Middle frontal gyrus (tissue), 1 donor: ENCODE measurements around the gene SSBP4.

ENCODE experiments used
- DNase-seq: peaks from one replicate; pipeline ENCODE4 v3.0.0-alpha.2; 2015; ENCODE audit warnings: low spot score; ENCODE audit errors: extremely low spot score

Gene SSBP4

DNA sequence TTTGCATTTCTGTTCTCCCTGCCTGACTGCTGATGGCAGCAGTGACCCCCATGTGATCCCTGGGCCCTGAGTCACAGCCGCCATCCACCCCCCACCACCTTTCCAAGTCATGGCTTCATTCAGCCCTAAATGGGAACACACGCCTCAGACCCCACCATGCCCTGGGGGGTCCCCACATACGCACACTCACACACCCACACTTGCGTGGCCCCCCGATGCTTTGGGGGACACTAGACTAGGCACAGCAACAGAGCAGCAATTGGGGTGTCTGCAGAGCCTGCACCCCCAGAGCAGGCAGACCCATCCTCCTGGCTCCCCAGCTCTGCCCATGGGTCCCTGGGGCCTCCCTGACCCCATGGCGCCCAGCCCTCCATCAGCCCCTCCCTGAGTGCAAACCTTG is 24.2 kb downstream of the SSBP4 start:
- DNase-seq: no peak

DNA sequence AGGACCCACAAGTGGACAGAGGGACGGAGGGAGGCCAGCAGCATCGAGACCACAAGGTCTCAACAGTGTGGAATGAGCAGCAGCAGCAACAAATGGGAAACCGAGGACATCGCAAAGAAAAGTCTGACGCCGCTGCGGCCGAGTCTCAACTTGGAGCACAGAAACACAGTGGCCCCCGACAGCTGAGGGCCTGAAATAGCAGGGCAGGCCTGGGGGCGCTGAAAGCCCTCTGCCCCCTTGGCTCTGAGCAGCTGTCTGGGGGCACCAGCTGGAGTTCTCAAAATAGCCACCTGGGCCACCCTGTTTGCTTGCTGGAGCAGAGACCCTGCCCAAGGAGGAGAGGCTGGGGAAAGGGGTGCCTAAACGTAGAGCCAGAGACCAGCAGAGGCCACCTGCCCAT is 24.6 kb downstream of the SSBP4 start:
- DNase-seq: no peak

DNA sequence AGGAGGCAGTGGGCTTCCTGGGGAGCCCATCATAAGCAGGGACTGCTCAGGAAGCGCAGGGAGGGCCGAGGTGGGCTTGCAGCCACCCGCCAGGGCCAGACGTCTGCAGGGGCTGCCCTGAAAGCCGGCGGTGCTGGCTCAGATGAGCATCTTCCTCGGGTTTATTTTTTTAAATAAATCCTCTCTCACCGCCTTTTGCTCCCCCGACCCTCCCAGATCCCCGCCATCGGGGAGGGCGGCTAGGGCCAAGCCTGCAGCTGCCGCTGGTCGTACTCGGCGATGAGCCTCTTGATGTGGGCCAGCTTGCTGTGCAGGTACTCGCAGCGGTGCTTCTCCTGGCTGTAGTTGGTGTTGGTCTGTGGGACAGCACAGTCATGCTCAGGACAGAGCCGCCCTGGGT is 25.3 kb downstream of the SSBP4 start:
- no peak for DNase-seq

DNA sequence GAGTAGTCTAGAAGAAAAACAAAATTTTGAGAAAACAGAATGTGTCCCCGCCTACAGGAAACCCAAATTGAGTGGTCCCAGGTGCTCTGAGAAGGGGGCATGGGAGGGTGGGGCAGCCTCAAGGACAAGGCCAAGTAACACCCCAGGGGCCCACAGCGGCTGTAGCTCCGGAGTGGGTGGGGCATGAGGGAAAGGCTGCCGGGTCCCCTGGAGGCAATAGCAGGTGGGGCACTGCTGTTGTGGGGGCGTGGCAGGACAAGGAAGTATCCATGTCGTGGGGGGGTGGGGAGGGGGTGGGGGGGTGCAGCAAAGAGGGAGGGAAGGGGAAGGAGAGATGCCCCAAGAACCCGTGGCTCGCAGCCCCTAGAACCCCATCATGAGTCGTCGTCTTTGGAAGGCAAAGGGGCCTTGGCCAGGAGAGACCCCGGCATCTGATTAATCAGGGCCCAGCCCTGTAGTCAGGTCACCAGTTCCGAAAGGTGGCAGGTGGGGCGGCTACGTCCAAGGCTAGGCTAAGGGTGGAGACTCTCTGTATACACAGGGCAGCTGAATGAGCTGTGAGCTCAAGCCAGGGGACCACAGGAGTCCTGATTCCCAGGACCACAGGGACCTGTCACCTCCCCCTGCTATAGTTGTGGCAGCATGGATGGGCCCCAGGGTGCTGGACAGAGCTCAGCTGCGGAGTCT is 26.2 kb downstream of the SSBP4 start:
- DNase-seq: no peak

DNA sequence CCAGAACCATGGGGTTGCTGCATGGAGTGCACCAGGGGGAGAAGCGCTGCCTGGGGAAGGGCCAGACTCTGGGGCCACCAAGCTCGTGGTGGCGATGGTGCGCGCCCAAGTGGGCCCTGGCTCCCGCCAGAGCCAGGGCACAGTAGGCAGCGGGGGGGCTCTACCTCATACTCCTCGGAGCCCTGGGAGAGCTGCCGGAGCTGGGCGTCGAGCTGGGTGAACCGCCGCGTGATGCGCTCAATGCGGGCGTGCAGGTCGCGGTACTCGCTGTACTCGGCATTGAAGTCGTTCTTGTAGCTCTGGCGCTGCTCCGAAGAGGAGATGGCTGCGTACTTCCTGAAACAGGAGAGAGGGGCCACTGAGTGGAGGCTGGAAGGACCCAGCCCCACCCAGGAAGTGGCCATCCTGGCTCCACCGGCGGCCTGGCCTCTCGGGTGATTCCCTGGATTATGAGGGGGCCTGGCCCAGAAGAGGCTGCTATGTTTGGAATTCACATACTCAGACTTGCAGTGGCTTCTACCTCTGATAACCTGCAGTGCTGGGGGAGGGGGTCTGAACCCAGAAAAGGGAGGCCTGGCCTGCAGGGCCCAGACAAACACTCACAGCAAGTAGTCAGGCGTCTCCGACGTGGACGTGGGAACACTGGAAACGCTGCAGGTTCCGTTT is 27.1 kb downstream of the SSBP4 start:
- no peak for DNase-seq

DNA sequence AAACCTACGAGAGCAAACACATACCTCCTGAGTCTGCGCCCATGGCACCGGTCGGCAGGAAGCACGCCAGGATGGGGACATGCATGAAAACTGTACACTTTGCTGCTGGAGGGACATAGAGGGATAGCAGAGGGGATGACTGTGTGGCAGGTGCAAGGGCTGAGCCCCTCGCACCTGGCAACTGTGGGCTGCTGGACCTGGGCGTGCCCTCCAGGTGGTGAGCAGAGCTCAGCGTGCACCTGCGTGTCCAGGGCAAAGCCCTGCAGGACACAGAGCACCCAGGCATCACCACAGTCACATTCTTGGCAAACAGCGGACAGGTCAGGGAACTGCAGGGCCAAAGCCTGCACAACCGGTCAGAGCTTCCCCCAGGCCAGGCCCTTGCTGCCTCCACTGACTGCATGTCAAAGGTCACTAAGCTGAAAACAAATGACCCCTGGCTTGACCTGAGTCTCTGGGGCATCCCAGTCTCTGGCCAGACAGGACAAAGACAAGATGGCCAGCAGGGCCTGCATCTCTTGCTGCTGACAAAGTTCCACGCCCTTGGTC is 27.7 kb downstream of the SSBP4 start:
- no peak for DNase-seq

DNA sequence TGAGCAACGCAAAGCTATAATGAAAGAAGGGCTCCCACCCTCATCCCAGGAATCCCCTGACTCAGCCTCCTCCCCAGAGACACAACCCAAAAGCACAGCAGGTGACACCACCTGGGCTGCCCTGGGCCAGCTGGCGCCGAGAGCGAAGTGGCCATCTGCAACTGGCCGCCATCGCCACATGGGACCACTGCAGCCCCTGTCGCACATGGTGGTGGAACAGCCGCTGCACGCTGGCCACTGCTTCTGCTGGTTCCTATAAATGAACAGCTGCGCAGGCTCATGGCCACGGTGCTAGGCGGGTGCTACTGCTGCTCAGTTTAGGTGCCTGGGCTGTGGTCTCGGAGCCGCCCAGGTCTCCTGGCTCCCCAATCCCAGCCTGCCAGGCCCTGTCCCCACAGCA is 30.4 kb downstream of the SSBP4 start:
- DNase-seq: no peak

DNA sequence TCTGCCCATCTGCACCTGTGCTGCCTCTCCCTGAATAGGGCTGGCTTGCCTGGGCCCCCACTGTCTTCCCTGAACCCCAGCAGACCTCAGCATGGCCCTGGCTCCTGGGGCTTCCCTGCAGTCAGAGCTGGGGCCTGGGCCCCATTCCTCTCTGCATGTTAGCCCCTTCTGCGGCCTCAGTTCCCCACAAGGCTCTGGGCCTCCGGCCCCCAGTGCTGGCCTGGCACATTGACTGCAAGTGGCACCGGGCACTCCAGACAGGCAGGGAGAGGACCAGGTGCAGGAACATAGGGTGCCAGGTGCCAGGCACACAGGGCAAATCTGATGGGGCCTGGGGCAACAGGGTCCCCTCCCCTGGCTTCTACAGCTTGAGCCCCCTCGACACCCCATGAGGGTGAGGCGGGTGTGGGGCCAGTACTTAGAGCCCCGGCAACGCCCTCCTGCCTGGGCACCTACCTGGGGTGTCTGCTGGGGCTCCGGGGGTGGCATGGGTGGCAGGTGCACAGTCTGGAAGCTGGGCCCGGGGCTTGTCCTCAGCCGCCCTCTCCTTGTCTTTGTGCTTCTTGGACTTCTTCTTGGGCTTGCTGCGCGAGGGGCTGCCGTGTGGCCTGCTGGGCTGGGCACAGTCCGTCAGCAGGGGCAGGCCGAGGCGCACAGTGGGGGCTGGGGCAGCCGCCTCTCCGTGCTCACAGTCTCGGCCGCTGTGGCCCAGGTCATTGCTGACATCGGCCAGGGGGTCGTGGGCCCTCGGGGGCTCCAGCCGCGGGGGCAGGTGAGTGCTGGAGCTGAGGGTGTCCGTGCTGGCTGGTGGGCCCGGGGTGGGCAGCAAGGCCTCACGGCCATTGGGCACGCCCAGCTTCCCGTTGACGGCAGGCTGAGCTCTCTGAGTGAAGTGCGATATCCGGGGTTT is 31.1 kb downstream of the SSBP4 start:
- no peak for DNase-seq

DNA sequence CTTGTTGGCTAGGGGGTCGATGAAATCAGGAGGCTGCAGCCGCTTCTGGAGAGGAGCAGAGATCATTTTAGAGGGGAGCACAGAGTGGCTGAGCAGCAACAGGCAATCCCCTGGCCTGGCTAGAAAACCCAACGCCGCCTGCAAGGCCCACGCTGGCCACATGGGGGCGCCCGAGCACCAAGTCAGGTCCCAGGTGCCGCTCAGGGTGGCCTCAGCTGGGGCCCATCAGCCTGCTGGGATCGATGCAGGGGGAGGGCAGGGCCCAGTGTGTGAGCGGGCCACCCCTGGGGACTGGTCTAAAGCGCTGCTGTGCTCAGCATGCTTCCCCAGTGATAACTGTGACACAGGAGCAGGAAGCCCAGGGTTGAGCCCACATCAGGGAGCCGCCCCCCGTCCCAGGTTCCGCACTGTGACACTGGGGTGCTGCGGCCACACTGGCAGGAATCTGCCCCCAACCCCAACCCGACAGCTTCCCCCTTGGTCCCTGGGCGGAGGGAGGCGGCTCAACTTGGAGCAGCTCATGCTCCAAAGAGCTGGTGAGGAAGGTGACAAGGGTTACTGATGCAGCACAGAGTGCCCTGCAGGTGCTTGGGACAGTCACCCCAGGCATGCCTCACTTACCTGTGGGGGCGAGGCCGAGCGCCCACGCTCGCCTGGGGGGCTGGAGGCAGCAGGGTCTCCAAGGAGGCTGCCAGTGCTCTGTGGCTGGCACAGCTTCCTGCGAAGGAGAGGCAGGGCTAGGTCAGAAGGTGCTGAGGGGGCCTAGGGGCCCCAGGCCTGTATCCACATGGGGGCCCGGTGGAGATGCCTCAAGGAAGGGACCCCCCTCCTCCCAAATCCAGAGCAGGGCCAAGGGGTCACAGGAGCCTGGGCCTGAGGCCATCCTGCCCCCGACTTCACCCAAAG is 32.0 kb downstream of the SSBP4 start:
- peak; percentile 49 for DNase-seq

DNA sequence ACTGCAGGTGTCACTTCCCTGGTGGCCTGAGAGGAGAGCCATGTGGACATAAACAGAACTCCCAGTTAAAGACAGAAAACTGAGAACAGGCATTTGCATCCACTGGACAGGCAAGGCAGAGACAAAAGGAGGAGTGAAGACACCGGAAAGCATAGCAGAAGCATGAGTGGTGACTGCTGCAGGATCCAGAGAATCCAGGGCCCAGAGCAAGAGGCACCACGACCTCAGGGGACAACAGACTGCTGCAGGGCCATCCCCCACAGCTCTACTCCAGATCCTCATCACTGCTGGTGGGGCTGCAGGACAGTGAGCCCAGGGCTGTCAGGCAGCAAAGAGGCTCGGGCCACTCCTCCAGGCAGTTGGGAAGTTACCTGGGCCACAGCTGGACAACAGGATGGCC is 33.2 kb downstream of the SSBP4 start:
- no peak for DNase-seq

DNA sequence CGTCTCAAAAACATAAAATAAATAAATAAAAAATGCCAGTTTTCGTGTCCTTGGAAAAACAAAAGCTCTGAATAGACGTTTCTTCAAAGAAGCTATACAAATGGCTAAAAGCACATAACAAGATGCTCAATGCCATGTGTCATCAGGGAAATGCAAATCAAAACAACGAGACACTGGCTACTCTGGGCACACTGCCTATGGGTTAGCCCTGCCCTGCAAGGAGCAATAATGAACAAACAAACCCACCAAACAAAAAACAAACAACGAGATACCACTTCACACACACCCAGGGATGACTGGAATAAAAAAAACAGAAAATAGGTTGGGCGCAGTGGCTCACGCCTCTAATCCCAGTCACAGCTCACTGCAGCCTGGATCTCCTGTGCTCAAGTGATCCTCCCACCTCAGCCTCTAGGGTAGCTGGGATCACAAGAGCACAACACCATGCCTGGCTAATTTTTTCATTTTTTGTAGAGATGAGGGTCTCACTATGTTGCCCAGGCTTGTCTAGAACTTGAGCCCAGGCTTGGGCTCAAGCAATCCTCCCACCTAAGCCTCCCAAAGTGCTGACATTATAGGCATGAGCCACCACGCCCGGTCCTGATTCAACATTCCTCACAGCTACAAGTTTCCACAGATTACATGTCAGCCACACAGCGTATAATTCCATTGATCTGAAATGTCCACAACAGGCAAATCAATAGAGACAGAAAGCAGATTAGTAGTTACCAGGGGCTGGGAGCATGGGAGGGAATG is 34.2 kb downstream of the SSBP4 start:
- DNase-seq: no peak

DNA sequence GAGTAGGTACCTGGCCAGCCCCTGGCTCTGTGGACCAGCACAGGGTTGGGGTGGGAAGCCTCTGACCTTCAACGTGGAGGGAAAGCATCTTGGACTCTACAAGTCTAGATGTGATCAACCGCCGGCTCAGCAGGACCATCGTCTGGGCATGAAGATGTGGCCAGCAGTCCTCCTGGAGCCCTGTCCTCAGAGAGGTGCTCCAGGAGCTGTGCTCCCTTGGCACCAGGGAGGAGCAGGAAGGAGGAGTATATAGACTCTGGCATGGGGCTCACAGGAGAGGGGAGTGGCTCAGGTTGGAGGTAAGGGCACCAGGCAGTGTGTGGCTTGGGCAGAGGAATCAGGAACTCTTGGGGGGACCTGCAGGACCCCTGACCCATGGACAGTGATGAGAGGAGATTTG is 37.1 kb downstream of the SSBP4 start:
- DNase-seq: no peak

DNA sequence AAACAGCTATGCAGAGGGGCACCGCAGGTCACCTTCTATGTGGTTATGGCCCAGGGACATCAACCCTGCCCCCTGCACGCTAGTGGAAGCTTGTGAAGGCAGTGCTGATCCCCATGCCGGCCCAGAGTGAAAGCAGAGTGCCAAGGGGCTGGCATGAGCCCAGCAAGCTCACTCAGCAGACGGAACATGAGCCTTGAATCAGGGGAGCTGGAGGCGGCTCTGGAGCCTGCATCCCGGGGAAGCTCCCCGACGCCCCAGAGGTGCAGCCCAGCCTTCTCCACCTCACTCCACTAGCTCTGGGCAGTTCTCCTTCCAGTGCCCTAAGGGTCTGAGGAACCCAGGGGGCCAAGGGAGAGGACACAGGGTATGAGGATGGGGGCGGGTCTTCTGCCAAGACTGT is 37.8 kb downstream of the SSBP4 start:
- DNase-seq: no peak

DNA sequence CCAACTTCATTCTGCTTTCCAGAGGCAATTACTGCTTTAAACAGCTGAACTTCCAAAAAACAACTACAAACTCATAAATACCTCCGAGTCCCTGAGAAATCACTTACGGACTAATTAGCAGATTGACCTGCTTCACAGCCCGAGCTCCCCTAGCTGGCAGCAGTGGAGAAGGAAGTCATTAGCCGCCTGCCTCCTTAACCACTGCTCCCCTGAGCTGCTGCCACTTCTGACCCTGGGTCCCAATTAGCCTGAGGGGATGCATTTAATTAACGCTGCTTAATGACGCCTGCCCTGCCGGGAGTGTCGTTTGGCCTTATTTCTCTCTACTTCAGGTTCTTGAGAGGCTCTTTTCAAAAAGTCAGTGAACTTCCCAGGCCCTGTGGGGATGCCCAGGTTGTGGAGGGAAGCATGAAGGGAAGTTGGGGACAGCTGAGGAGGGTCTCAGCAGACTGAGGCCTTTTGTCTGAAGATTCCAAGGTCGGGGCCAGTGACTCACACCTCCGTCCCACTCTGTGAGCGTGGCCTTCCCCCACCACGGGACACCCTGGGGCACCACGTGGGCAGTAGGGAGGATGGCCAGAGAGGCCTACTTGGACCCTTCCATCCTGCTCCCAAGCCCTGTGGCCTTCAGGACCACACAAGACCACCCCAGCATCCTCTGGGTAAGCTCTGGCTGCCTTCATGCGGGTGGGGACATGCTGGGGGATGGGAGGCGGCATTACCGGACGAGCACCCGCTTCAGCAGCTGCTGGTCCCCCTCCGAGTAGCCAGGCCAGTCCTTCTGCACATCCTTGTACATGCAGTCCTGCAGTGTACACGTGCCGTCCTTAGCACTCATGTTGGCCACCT is 38.5 kb downstream of the SSBP4 start:
- DNase-seq: no peak

DNA sequence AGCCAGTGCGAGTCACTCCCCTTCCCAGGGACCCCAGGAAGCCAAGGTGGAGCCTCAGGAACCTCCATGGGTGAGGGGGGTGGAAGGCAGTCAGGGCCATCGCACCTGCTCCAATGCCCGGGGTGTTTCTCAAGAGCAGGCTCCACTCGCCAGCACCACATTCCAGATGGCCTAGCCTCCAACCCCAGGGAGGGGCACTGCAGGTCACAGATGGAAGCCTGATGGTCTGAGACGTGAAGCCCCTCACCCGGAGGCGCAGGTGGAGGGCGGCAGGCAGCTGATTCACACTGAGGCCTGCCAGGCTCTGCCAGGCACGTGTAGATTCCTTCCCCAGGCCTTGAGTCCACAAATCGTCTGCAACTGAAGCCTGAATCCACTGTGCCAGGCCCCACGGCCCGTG is 41.7 kb downstream of the SSBP4 start:
- DNase-seq: no peak

DNA sequence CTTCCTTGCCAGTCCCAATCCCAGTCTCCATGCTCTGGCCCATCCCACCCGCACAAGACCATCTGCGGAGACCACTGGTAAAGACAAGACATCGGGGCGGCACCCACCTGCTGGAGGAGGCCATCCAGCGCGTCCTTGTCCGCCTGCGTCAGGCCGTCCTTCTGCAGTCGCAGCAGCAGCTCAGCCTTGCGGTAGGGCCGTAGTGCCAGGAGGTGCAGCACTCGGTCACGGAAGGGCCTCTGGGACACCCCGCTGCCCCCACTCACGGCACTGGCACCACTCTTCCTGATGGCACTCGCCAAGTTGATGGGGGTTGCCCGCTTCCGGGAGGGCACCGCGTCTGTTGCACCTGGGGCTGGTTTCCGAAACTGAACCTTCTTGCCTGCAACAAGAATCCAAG is 42.3 kb downstream of the SSBP4 start:
- DNase-seq: no peak

DNA sequence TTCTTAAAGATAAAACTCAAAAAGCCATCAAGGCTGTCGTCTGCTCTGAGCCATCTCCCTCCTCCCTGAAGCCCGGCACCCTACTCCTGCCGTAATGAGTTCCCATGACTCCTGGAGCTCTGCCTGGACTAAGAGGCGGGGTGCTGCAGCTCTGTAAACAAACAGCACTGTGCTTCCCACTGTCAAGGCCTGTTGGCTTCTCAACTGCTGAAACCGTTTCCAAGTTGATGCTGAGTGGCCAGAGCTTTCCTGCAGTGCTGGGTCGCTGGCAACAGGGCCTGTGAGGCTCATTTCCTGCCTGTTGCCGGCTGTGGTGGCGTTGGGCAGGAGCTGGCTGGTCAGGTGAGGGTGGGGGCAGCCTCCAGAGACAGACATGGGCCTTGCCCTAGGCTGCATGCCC is 45.4 kb downstream of the SSBP4 start:
- DNase-seq: peak; percentile 76

DNA sequence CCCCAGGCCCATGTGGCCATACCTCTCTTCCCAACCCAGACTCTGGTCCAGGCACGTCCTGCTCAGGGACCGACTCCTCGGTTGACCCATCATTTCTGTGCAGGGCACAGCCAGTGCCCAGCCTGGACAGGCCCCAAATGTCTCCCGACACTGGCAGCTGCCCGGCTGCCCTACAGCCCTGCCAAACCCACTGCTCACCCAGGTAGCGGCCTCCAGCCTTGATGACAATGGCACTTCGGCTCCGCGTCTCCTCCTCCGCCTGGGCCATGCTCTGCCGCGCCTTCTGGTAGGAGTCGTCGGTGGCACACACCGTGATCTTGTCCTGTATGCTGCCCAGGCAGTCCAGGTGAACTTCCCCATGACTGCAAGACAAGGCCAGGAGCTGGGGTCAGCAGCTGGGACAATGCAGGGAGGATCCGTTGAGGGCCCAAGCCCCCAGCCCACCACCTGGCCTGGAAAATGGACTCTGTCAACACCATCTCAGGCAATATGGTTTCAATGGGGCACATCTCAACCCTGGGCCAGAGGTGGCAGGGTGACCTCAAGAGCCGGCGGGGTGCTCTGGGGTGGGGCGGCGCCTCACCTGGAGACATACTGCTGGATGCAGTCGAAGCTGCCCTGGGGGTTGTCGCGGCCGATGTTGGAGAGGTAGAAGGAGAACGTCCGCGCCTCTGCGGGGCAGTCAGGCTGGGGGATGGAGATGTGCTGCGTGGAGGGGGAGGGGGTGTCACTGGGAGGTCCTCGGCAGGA is 46.2 kb downstream of the SSBP4 start:
- DNase-seq: no peak

DNA sequence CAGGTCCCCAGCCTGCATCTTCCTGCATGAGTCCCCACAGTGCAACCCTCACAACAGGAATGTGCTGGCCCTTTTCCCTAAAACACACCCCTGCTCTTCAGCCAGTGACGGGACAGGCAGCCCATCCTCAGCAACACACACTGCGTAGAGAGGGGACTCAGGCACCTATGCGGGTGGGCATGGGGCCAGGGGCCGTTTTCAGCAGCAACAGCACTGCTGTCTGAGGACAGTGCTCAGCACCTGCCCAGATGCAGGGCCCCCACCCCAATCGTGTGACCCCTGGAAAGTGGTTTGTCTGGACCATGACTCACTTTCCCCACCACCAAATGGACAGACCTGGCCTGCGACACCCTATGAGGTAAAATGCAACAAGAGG is 46.8 kb downstream of the SSBP4 start:
- no peak for DNase-seq
